ENCODE measurements around the gene GPAM.
"Not testable (repeated sequence)": the region's sequence is repeated elsewhere in the genome, so short reads cannot be mapped to it uniquely, and the experiment has no call there.

GPAM gene

GRCh38 chr10:112209684-112210131 lies 26.1 kb upstream of the GPAM start:
- H3K4me3 ChIP-seq (ENCODE audit: low read length) = no peak overlapping the region
- no peak overlapping the region for H2AFZ ChIP-seq (ENCODE audit: low read depth, low read length)
- H3K4me1 ChIP-seq (ENCODE audit: insufficient read depth, low read length) = peaks cover 23% of the 10 kb centered on the region
- H3K36me3 ChIP-seq (ENCODE audit: insufficient read depth, low read length) = no peaks in the 10 kb centered on the region
- H3K9me3 ChIP-seq (ENCODE audit: low read length) = no peaks in the 10 kb centered on the region
- H3K27me3 ChIP-seq (ENCODE audit: insufficient read depth, low read length) = peaks cover 2% of the 10 kb centered on the region

- Histone ChIP-seq H3K27me3 (ENCODE audit: insufficient read depth, low read length) (no peaks in the 10 kb centered on the region), H3K4me3 (ENCODE audit: low read length) (no peak overlapping the region), H3K4me1 (ENCODE audit: insufficient read depth, low read length) (peaks cover 23% of the 10 kb centered on the region), H3K9me3 (ENCODE audit: low read length) (no peaks in the 10 kb centered on the region), H2AFZ (ENCODE audit: low read depth, low read length) (no peak overlapping the region), H3K36me3 (ENCODE audit: insufficient read depth, low read length) (no peaks in the 10 kb centered on the region)
These were observed 25.4 kb upstream of the GPAM start for GRCh38 chr10:112208997-112209396.

GRCh38 chr10:112208292-112208691 lies 24.7 kb upstream of the GPAM start:
- Histone ChIP-seq H3K9me3 (ENCODE audit: low read length) (no peaks in the 10 kb centered on the region), H3K27me3 (ENCODE audit: insufficient read depth, low read length) (no peaks in the 10 kb centered on the region), H2AFZ (ENCODE audit: low read depth, low read length) (no peak overlapping the region), H3K36me3 (ENCODE audit: insufficient read depth, low read length) (no peaks in the 10 kb centered on the region), H3K4me1 (ENCODE audit: insufficient read depth, low read length) (peaks cover 23% of the 10 kb centered on the region), H3K4me3 (ENCODE audit: low read length) (no peak overlapping the region)

GRCh38 chr10:112203328-112204076 lies 19.9 kb upstream of the GPAM start:
- Histone ChIP-seq H3K36me3 (ENCODE audit: insufficient read depth, low read length) (no peaks in the 10 kb centered on the region), H3K9me3 (ENCODE audit: low read length) (no peaks in the 10 kb centered on the region), H3K4me1 (ENCODE audit: insufficient read depth, low read length) (no peaks in the 10 kb centered on the region), H3K27me3 (ENCODE audit: insufficient read depth, low read length) (no peaks in the 10 kb centered on the region), H3K4me3 (ENCODE audit: low read length) (no peak overlapping the region), H2AFZ (ENCODE audit: low read depth, low read length) (no peak overlapping the region)

GRCh38 chr10:112202561-112203241 lies 19.1 kb upstream of the GPAM start:
- no peaks in the 10 kb centered on the region for H3K4me1 ChIP-seq (ENCODE audit: insufficient read depth, low read length)
- H3K9me3 ChIP-seq (ENCODE audit: low read length) = no peaks in the 10 kb centered on the region
- H3K36me3 ChIP-seq (ENCODE audit: insufficient read depth, low read length) = no peaks in the 10 kb centered on the region
- no peak overlapping the region for H2AFZ ChIP-seq (ENCODE audit: low read depth, low read length)
- H3K27me3 ChIP-seq (ENCODE audit: insufficient read depth, low read length) = no peaks in the 10 kb centered on the region
- H3K4me3 ChIP-seq (ENCODE audit: low read length) = no peak overlapping the region

- H3K36me3 ChIP-seq (ENCODE audit: insufficient read depth, low read length) = no peaks in the 10 kb centered on the region
These were observed 18.5 kb upstream of the GPAM start for GRCh38 chr10:112202076-112202475.

GRCh38 chr10:112201334-112201733 lies 17.8 kb upstream of the GPAM start:
- Histone ChIP-seq H3K27me3 (ENCODE audit: insufficient read depth, low read length) (no peaks in the 10 kb centered on the region), H3K9me3 (ENCODE audit: low read length) (no peaks in the 10 kb centered on the region), H3K4me3 (ENCODE audit: low read length) (no peak overlapping the region), H3K4me1 (ENCODE audit: insufficient read depth, low read length) (no peaks in the 10 kb centered on the region), H2AFZ (ENCODE audit: low read depth, low read length) (no peak overlapping the region), H3K36me3 (ENCODE audit: insufficient read depth, low read length) (no peaks in the 10 kb centered on the region)

More at GRCh38 chr10:112202076-112202475, 18.5 kb upstream of the GPAM start:
- no peak overlapping the region for H3K4me3 ChIP-seq (ENCODE audit: low read length)
- no peaks in the 10 kb centered on the region for H3K9me3 ChIP-seq (ENCODE audit: low read length)
- H3K4me1 ChIP-seq (ENCODE audit: insufficient read depth, low read length) = no peaks in the 10 kb centered on the region
- no peak overlapping the region for H2AFZ ChIP-seq (ENCODE audit: low read depth, low read length)
- H3K27me3 ChIP-seq (ENCODE audit: insufficient read depth, low read length) = no peaks in the 10 kb centered on the region

GRCh38 chr10:112200259-112200658 lies 16.7 kb upstream of the GPAM start:
- not testable (repeated sequence) for H3K27me3 ChIP-seq (ENCODE audit: insufficient read depth, low read length); H3K4me3 ChIP-seq (ENCODE audit: low read length); H2AFZ ChIP-seq (ENCODE audit: low read depth, low read length)

GRCh38 chr10:112197662-112198061 lies 14.1 kb upstream of the GPAM start:
- H2AFZ ChIP-seq (ENCODE audit: low read depth, low read length); H3K9me3 ChIP-seq (ENCODE audit: low read length); H3K36me3 ChIP-seq (ENCODE audit: insufficient read depth, low read length); H3K4me3 ChIP-seq (ENCODE audit: low read length); H3K27me3 ChIP-seq (ENCODE audit: insufficient read depth, low read length); H3K4me1 ChIP-seq (ENCODE audit: insufficient read depth, low read length): not testable (repeated sequence)

More at GRCh38 chr10:112200259-112200658, 16.7 kb upstream of the GPAM start:
- not testable (repeated sequence) for H3K4me1 ChIP-seq (ENCODE audit: insufficient read depth, low read length); H3K36me3 ChIP-seq (ENCODE audit: insufficient read depth, low read length); H3K9me3 ChIP-seq (ENCODE audit: low read length)

- Histone ChIP-seq H3K4me1 (ENCODE audit: insufficient read depth, low read length) (no peaks in the 10 kb centered on the region), H3K27me3 (ENCODE audit: insufficient read depth, low read length) (no peaks in the 10 kb centered on the region), H3K4me3 (ENCODE audit: low read length) (no peak overlapping the region), H3K9me3 (ENCODE audit: low read length) (no peaks in the 10 kb centered on the region), H2AFZ (ENCODE audit: low read depth, low read length) (no peak overlapping the region), H3K36me3 (ENCODE audit: insufficient read depth, low read length) (no peaks in the 10 kb centered on the region)
These were observed 11.7 kb upstream of the GPAM start for GRCh38 chr10:112195224-112195623.

- no peaks in the 10 kb centered on the region for H3K36me3 ChIP-seq (ENCODE audit: insufficient read depth, low read length)
- no peaks in the 10 kb centered on the region for H3K9me3 ChIP-seq (ENCODE audit: low read length)
- no peaks in the 10 kb centered on the region for H3K27me3 ChIP-seq (ENCODE audit: insufficient read depth, low read length)
- H2AFZ ChIP-seq (ENCODE audit: low read depth, low read length) = no peak overlapping the region
- no peaks in the 10 kb centered on the region for H3K4me1 ChIP-seq (ENCODE audit: insufficient read depth, low read length)
- H3K4me3 ChIP-seq (ENCODE audit: low read length) = no peak overlapping the region
These were observed 8.2 kb upstream of the GPAM start for GRCh38 chr10:112191791-112192190.

GRCh38 chr10:112191041-112191590 lies 7.6 kb upstream of the GPAM start:
- Histone ChIP-seq H3K36me3 (ENCODE audit: insufficient read depth, low read length) (no peaks in the 10 kb centered on the region), H2AFZ (ENCODE audit: low read depth, low read length) (no peak overlapping the region)

GRCh38 chr10:112189465-112189864 lies 5.9 kb upstream of the GPAM start:
- Histone ChIP-seq H3K4me3 (ENCODE audit: low read length) (no peak overlapping the region), H2AFZ (ENCODE audit: low read depth, low read length) (no peak overlapping the region)

More at GRCh38 chr10:112191041-112191590, 7.6 kb upstream of the GPAM start:
- H3K4me3 ChIP-seq (ENCODE audit: low read length) = no peak overlapping the region
- no peaks in the 10 kb centered on the region for H3K27me3 ChIP-seq (ENCODE audit: insufficient read depth, low read length)
- H3K4me1 ChIP-seq (ENCODE audit: insufficient read depth, low read length) = no peaks in the 10 kb centered on the region
- H3K9me3 ChIP-seq (ENCODE audit: low read length) = no peaks in the 10 kb centered on the region

More at GRCh38 chr10:112189465-112189864, 5.9 kb upstream of the GPAM start:
- no peaks in the 10 kb centered on the region for H3K27me3 ChIP-seq (ENCODE audit: insufficient read depth, low read length)
- peaks cover 2% of the 10 kb centered on the region for H3K4me1 ChIP-seq (ENCODE audit: insufficient read depth, low read length)
- H3K9me3 ChIP-seq (ENCODE audit: low read length) = no peaks in the 10 kb centered on the region
- no peaks in the 10 kb centered on the region for H3K36me3 ChIP-seq (ENCODE audit: insufficient read depth, low read length)

All from neuron (in vitro differentiated cells).